ENCODE measurements around the gene CYFIP1. TPM values are rescaled to one million over a fixed set of nuclear protein-coding genes. Genes with fewer than 3 reads are reported as not detected.

CYFIP1 gene
- total RNA-seq, 1 donor from 2014 or later = 143 TPM

- Mint-ChIP-seq H3K4me3 (ENCODE audit: unreplicated experiment) (no peak overlapping the region), H3K9me3 (ENCODE audit: unreplicated experiment) (peaks cover 8% of the 10 kb centered on the region), H3K27ac (ENCODE audit: unreplicated experiment) (no peak overlapping the region), H3K27me3 (ENCODE audit: unreplicated experiment) (peaks cover 7% of the 10 kb centered on the region), H3K4me1 (ENCODE audit: low read depth, unreplicated experiment) (peaks cover 21% of the 10 kb centered on the region), H3K36me3 (ENCODE audit: unreplicated experiment) (peaks cover 9% of the 10 kb centered on the region)
- DNase-seq = no peak
- no peak for TF ChIP-seq CTCF (IDR thresholded peaks at IDR 0.05; ENCODE audit: partially characterized antibody, unreplicated experiment)
These were observed 98.3 kb downstream of the CYFIP1 start for GRCh38 chr15:22881739-22882440.

- peaks cover 11% of the 10 kb centered on the region for H3K9me3 Mint-ChIP-seq (ENCODE audit: unreplicated experiment)
- H3K27me3 Mint-ChIP-seq (ENCODE audit: unreplicated experiment) = peaks cover 7% of the 10 kb centered on the region
- H3K4me1 Mint-ChIP-seq (ENCODE audit: low read depth, unreplicated experiment) = peaks cover 16% of the 10 kb centered on the region
- TF ChIP-seq CTCF (IDR thresholded peaks at IDR 0.05; ENCODE audit: partially characterized antibody, unreplicated experiment) = no peak
- DNase-seq = no peak
- no peak overlapping the region for H3K4me3 Mint-ChIP-seq (ENCODE audit: unreplicated experiment)
- peak overlapping the region; percentile 2 for H3K27ac Mint-ChIP-seq (ENCODE audit: unreplicated experiment)
- peaks cover 9% of the 10 kb centered on the region for H3K36me3 Mint-ChIP-seq (ENCODE audit: unreplicated experiment)
These were observed 99.0 kb downstream of the CYFIP1 start for GRCh38 chr15:22880981-22881738.

GRCh38 chr15:22880068-22880980 is 99.8 kb downstream of the CYFIP1 start:
- H3K27me3 Mint-ChIP-seq (ENCODE audit: unreplicated experiment) = peaks cover 9% of the 10 kb centered on the region
- DNase-seq = no peak
- H3K36me3 Mint-ChIP-seq (ENCODE audit: unreplicated experiment) = peaks cover 5% of the 10 kb centered on the region
- TF ChIP-seq CTCF (IDR thresholded peaks at IDR 0.05; ENCODE audit: partially characterized antibody, unreplicated experiment) = no peak
- peaks cover 15% of the 10 kb centered on the region for H3K9me3 Mint-ChIP-seq (ENCODE audit: unreplicated experiment)
- peaks cover 18% of the 10 kb centered on the region for H3K4me1 Mint-ChIP-seq (ENCODE audit: low read depth, unreplicated experiment)
- H3K4me3 Mint-ChIP-seq (ENCODE audit: unreplicated experiment) = no peak overlapping the region
- peak overlapping the region; percentile 33 for H3K27ac Mint-ChIP-seq (ENCODE audit: unreplicated experiment)

GRCh38 chr15:22878103-22878502 is 102.1 kb downstream of the CYFIP1 start:
- Mint-ChIP-seq H3K36me3 (ENCODE audit: unreplicated experiment) (peaks cover 8% of the 10 kb centered on the region), H3K27me3 (ENCODE audit: unreplicated experiment) (peaks cover 11% of the 10 kb centered on the region), H3K4me3 (ENCODE audit: unreplicated experiment) (peak overlapping the region; percentile 32), H3K27ac (ENCODE audit: unreplicated experiment) (peak overlapping the region; percentile 94), H3K9me3 (ENCODE audit: unreplicated experiment) (peaks cover 19% of the 10 kb centered on the region), H3K4me1 (ENCODE audit: low read depth, unreplicated experiment) (peaks cover 35% of the 10 kb centered on the region)
- TF ChIP-seq CTCF (IDR thresholded peaks at IDR 0.05; ENCODE audit: partially characterized antibody, unreplicated experiment) = no peak
- peak; percentile 44 for DNase-seq
